Endothelial cell of umbilical vein (primary cell): ENCODE measurements around the gene P4HB. TPM values are rescaled to one million over a fixed set of nuclear protein-coding genes. Genes with fewer than 3 reads are reported as not detected.

Experiments used
- BruUV-seq: library from RNA; stranded (reverse); fragments of 400-500 nt; replicated peaks from 2 replicates; lab custom pipeline; 2021; lab: Mats Ljungman, UMichigan
- CTCF ChIA-PET: fragments of 300-600, 350-600 bp; sonication (Branson Sonifier 250); formaldehyde crosslinking; loops from one replicate; lab custom pipeline; 2021; ENCODE audit warnings: antibody characterized with exemption, inconsistent platforms; lab: Charles Lee
- POLR2A ChIA-PET: fragments of 300-600, 350-600 bp; sonication (Branson Sonifier 250); formaldehyde crosslinking; loops from one replicate; lab custom pipeline; 2021; ENCODE audit warnings: antibody characterized with exemption, inconsistent platforms; lab: Charles Lee
- DNase-seq: peaks from one replicate; pipeline ENCODE4 v3.0.0-alpha.2; 2011; ENCODE audit warnings: low read depth, low spot score
- FAIRE-seq: peaks from 2 replicates; lab custom pipeline; 2011; peaks lifted over from hg19 to GRCh38; lab: Jason Lieb, UNC
- H2AFZ ChIP-seq: 2 replicates; pipeline ENCODE4 v1.6.0; 2012; ENCODE audit warnings: low read depth, low read length, control low read depth, inconsistent platforms
- H3K27ac ChIP-seq: 2 replicates; pipeline ENCODE4 v1.5.1; 2011; ENCODE audit warnings: low read depth, mild to moderate bottlenecking, control low read depth, low read length, moderate library complexity; ENCODE audit not compliant: insufficient read depth
- H3K27me3 ChIP-seq, 2 experiments: 2 replicates each; pipeline versions ENCODE4 v1.6.0 to v1.6.1; 2011; ENCODE audit warnings: low read length in 2 of 2, mixed read lengths in 1 of 2; ENCODE audit not compliant: control insufficient read depth in 2 of 2, insufficient read depth in 2 of 2
- H3K36me3 ChIP-seq, 2 experiments: 2 replicates in 1 of 2; 3 replicates in 1 of 2; pipeline ENCODE4 v1.5.1; 2011; ENCODE audit warnings: low read length in 2 of 2, mild to moderate bottlenecking in 1 of 2, moderate library complexity in 1 of 2; ENCODE audit not compliant: control insufficient read depth in 2 of 2, insufficient read depth in 2 of 2; ENCODE audit errors: extremely low read depth in 1 of 2
- H3K4me1 ChIP-seq: 3 replicates; pipeline ENCODE4 v1.5.1; 2011; ENCODE audit warnings: mild to moderate bottlenecking, low read length; ENCODE audit not compliant: control insufficient read depth, insufficient read depth; ENCODE audit errors: extremely low read depth
- H3K4me2 ChIP-seq: 2 replicates; pipeline ENCODE4 v1.6.1; 2011; ENCODE audit warnings: low read length, control low read depth, mixed read lengths; ENCODE audit not compliant: insufficient read depth
- H3K4me3 ChIP-seq, 3 experiments: fragments of 200-600 bp in 1 of 3; sonication (generic), shearing (Covaris generic) in 1 of 3; replicated peaks in 1 of 3; 2 replicates each; pipeline ENCODE4 v1.5.1; 2011 to 2016; ENCODE audit warnings: control low read depth in 3 of 3, low read length in 3 of 3, mild to moderate bottlenecking in 2 of 3, inconsistent platforms in 1 of 3, low read depth in 1 of 3, moderate library complexity in 1 of 3; ENCODE audit not compliant: insufficient read depth in 1 of 3
- H3K79me2 ChIP-seq: 2 replicates; pipeline ENCODE4 v1.6.0; 2012; ENCODE audit warnings: low read length, inconsistent platforms; ENCODE audit not compliant: control insufficient read depth, insufficient read depth
- H3K9ac ChIP-seq: replicated peaks from 2 replicates; pipeline ENCODE3; 2011; ENCODE audit warnings: low read length, control low read depth; ENCODE audit not compliant: insufficient read depth; ENCODE audit errors: extremely low read depth
- H3K9me1 ChIP-seq: replicated peaks from 3 replicates; pipeline ENCODE4 v1.6.0; 2011; ENCODE audit warnings: mild to moderate bottlenecking, low read length; ENCODE audit not compliant: control insufficient read depth, insufficient read depth; ENCODE audit errors: extremely low read depth
- H3K9me3 ChIP-seq: replicated peaks from 2 replicates; pipeline ENCODE4 v1.5.1; 2012; ENCODE audit warnings: low read length, inconsistent platforms; ENCODE audit not compliant: control insufficient read depth, insufficient read depth
- H4K20me1 ChIP-seq: replicated peaks from 2 replicates; pipeline ENCODE3; 2011; ENCODE audit warnings: mild to moderate bottlenecking, low read length; ENCODE audit not compliant: control insufficient read depth, insufficient read depth; ENCODE audit errors: extremely low read depth
- EZH2 ChIP-seq: IDR thresholded peaks from 2 replicates; pipeline ENCODE4 v1.6.1; 2012; ENCODE audit warnings: borderline replicate concordance, low read depth, mild to moderate bottlenecking, moderate library complexity, low read length, inconsistent platforms; ENCODE audit not compliant: severe bottlenecking
- FOS ChIP-seq: IDR thresholded peaks from 2 replicates; pipeline ENCODE4 v1.6.1; 2011; ENCODE audit warnings: mild to moderate bottlenecking, low read length, moderate library complexity, borderline replicate concordance; ENCODE audit not compliant: insufficient read depth
- GATA2 ChIP-seq: IDR thresholded peaks from 2 replicates; pipeline ENCODE4 v1.7.0; 2011; ENCODE audit warnings: low read depth, mild to moderate bottlenecking, moderate library complexity, mixed read lengths, low read length; ENCODE audit not compliant: insufficient read length, insufficient read depth
- JUN ChIP-seq: IDR thresholded peaks from 2 replicates; pipeline ENCODE4 v1.6.1; 2011; ENCODE audit warnings: borderline replicate concordance, low read depth; ENCODE audit not compliant: insufficient read length, insufficient read depth
- MYC ChIP-seq: IDR thresholded peaks from one replicate; pipeline ENCODE4 v1.6.1; 2011; ENCODE audit warnings: mild to moderate bottlenecking, low read depth, low read length
- POLR2A ChIP-seq: IDR thresholded peaks from 2 replicates; pipeline ENCODE4 v1.6.1; 2012; ENCODE audit warnings: low read depth, mild to moderate bottlenecking, control low read depth, low read length
- POLR2AphosphoS5 ChIP-seq: IDR thresholded peaks from 2 replicates; pipeline ENCODE4 v1.6.1; 2012; ENCODE audit warnings: low read depth, mild to moderate bottlenecking, control low read depth, low read length, moderate library complexity; ENCODE audit not compliant: insufficient read depth
- dilution Hi-C: fragments of 300-500 bp; cut with MboI; formaldehyde crosslinking; loops from one replicate; pipeline ENCODE4 v1.15.0; 2019; ENCODE audit warnings: low sequenced_read_pairs; ENCODE audit not compliant: extremely low pct_ligation_motif_present
- intact Hi-C: fragments of 100-400 bp; cut with micrococcal nuclease; formaldehyde crosslinking; loops from one replicate; pipeline ENCODE4 v1.10.0; 2022
- polyA plus RNA-seq, 4 experiments: library from polyadenylated mRNA; depleted of rRNA in 3 of 4; stranded (reverse) in 3 of 4; unstranded in 1 of 4; fragments of >200 nt; gene quantifications; 2 replicates each; pipeline versions ENCODE4 v1.2.1 to v1.2.3, GENCODE V29; 2011 to 2012; ENCODE audit warnings: missing spikeins in 1 of 4
- total RNA-seq: library from RNA; stranded (reverse); gene quantifications from 2 replicates; pipeline ENCODE4 v1.2.3, GENCODE V29; 2021
- TF ChIP-seq, protein P1 (sequence below): IDR thresholded peaks from 2 replicates; pipeline ENCODE4 v1.6.1; 2011; ENCODE audit not compliant: insufficient read depth, insufficient read length
- TF ChIP-seq, protein P2 (sequence below), 2 donors: IDR thresholded peaks; 1 replicate in 1 of 2; 2 replicates in 1 of 2; pipeline ENCODE4 v1.5.1; 2011; ENCODE audit warnings: low read length in 2 of 2, mild to moderate bottlenecking in 2 of 2, moderate library complexity in 2 of 2, control low read depth in 1 of 2, inconsistent platforms in 1 of 2, low read depth in 1 of 2; ENCODE audit not compliant: insufficient read depth in 1 of 2; ENCODE audit errors: extremely low read depth in 1 of 2

Gene P4HB
- total and polyA plus RNA-seq, 2 donors (not counting 3 experiments of a cell fraction or from before 2014, with no cell fraction given), result 201 to 988 TPM

GRCh38 chr17:81819708-81820107, 40.6 kb downstream of the P4HB start:
- H3K4me2 ChIP-seq, result no peak overlapping the region
- H4K20me1 ChIP-seq, result no peaks in the 10 kb centered on the region
- no peak overlapping the region for H3K9ac ChIP-seq
- intact Hi-C loops (no loop called here), dilution Hi-C loops (no loop called here)
- FAIRE-seq, result no peak
- peaks cover 0 to 8% of the 10 kb centered on the region in 2 experiments for H3K36me3 ChIP-seq
- H3K4me3 ChIP-seq, result no peak overlapping the region
- H3K9me1 ChIP-seq, result no peaks in the 10 kb centered on the region
- no peaks in the 10 kb centered on the region for H3K9me3 ChIP-seq
- CTCF ChIA-PET, result no interaction called here
- no peaks in the 10 kb centered on the region for H3K79me2 ChIP-seq
- no peak overlapping the region for H2AFZ ChIP-seq
- peaks cover 0 to 2% of the 10 kb centered on the region in 2 experiments for H3K27me3 ChIP-seq
- H3K4me1 ChIP-seq, result no peaks in the 10 kb centered on the region
- BruUV-seq, result no TSS peak
- no peak for DNase-seq
- POLR2A ChIA-PET, result no interaction called here
- TF ChIP-seq JUN (no peak), FOS (no peak), POLR2AphosphoS5 (no peak), MYC (no peak)
- TF ChIP-seq, protein P1, sequence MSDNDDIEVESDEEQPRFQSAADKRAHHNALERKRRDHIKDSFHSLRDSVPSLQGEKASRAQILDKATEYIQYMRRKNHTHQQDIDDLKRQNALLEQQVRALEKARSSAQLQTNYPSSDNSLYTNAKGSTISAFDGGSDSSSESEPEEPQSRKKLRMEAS, result no peak
- no peak overlapping the region for H3K27ac ChIP-seq

- FAIRE-seq (no peak), DNase-seq (no peak)
- Histone ChIP-seq H2AFZ (no peak overlapping the region), H3K4me1 (no peaks in the 10 kb centered on the region), H3K27ac (no peak overlapping the region), H3K79me2 (no peaks in the 10 kb centered on the region), H3K4me2 (no peak overlapping the region), H3K9ac (no peak overlapping the region), H3K4me3 (no peak overlapping the region), H4K20me1 (no peaks in the 10 kb centered on the region), H3K9me1 (no peaks in the 10 kb centered on the region), H3K9me3 (no peaks in the 10 kb centered on the region), H3K36me3 (no peaks in the 10 kb centered on the region), H3K27me3 (peaks cover 0 to 2% of the 10 kb centered on the region in 2 experiments)
- BruUV-seq, result no TSS peak
- ChIA-PET CTCF (interaction anchor here (0.8 kb wide), 1 partner anchor 83 kb away, joined by 3 read pairs; no protein-coding TSS in a partner anchor), POLR2A (no interaction called here)
- TF ChIP-seq POLR2A, result no peak
- no peak for TF ChIP-seq POLR2AphosphoS5
- TF ChIP-seq, protein P1, result no peak
- TF ChIP-seq FOS, result no peak
- TF ChIP-seq, protein P2, sequence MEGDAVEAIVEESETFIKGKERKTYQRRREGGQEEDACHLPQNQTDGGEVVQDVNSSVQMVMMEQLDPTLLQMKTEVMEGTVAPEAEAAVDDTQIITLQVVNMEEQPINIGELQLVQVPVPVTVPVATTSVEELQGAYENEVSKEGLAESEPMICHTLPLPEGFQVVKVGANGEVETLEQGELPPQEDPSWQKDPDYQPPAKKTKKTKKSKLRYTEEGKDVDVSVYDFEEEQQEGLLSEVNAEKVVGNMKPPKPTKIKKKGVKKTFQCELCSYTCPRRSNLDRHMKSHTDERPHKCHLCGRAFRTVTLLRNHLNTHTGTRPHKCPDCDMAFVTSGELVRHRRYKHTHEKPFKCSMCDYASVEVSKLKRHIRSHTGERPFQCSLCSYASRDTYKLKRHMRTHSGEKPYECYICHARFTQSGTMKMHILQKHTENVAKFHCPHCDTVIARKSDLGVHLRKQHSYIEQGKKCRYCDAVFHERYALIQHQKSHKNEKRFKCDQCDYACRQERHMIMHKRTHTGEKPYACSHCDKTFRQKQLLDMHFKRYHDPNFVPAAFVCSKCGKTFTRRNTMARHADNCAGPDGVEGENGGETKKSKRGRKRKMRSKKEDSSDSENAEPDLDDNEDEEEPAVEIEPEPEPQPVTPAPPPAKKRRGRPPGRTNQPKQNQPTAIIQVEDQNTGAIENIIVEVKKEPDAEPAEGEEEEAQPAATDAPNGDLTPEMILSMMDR (IDR thresholded peaks at IDR 0.05; ENCODE audit: extremely low read depth in 1 of 2, insufficient read depth in 1 of 2, low read depth in 1 of 2, low read length in 2 of 2), result no peak
- TF ChIP-seq GATA2, result no peak
- TF ChIP-seq EZH2, result no peak
- TF ChIP-seq JUN, result no peak
- no peak for TF ChIP-seq MYC
- intact Hi-C loops (no loop called here), dilution Hi-C loops (no loop called here)
Observed at GRCh38 chr17:81817758-81818147, 42.6 kb downstream of the P4HB start.
